ENCODE data around the gene ZNF169.
"Not testable (repeated sequence)": the region's sequence is repeated elsewhere in the genome, so short reads cannot be mapped to it uniquely, and the experiment has no call there.

The ZNF169 gene

DNA sequence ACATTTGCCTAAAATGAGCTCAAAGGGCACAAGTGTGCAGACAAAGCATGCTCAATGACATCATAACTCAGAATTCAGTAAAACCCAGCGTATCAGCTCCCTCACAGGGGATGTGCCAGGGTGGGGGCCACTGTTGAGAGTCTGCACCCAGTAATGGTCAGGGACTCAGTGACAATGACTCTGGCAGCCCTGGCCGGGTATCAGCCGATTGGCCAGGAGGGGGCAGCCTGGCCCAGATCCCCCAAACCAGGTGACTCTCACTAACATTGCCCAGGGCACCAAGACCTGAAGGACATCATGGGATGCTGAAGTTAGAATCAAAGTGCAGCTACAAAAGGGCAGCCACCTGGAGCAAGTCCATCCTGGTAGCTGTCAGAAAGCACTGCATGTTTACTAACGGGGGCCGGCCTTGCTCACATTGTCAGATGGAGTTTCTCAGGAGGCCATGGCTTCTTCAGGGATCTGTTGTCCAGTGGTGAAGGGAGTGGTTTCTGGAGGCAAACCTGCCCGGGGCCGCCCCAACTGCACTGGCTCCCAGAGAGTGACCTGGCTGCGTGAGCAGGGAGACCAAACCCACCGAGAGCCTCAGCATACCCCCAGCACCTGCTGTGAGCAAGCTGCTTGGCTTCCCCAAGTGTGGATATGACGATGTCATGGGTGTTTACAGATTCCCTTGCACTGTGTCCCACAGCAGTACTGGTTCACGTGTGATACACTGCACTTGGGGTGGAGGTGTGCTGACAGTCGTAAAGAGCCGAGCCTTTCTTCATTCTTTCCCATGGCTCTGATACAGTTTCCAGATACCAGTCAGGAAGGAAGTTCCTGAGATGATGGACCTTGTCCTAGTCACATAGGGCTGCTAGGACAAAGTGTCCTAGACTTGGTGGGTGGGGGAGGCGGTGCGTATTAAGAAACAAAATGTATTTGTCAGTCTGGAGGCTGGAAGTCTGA lies 56.2 kb downstream of the ZNF169 start:
- H3K27me3 Mint-ChIP-seq = not testable (repeated sequence)

GRCh38 chr9:94316236-94316635 lies 57.1 kb downstream of the ZNF169 start:
- H3K4me1 Mint-ChIP-seq (ENCODE audit: low read depth); H3K36me3 Mint-ChIP-seq (ENCODE audit: low read depth); H3K27me3 Mint-ChIP-seq; H3K9me3 Mint-ChIP-seq; H3K4me3 Mint-ChIP-seq; H3K27ac Mint-ChIP-seq: not testable (repeated sequence)

More for the DNA sequence above, 56.2 kb downstream of the ZNF169 start:
- H3K4me3 Mint-ChIP-seq; H3K4me1 Mint-ChIP-seq (ENCODE audit: low read depth); H3K36me3 Mint-ChIP-seq (ENCODE audit: low read depth); H3K9me3 Mint-ChIP-seq; H3K27ac Mint-ChIP-seq: not testable (repeated sequence)

- not testable (repeated sequence) for H3K4me3 Mint-ChIP-seq; H3K4me1 Mint-ChIP-seq (ENCODE audit: low read depth); H3K27me3 Mint-ChIP-seq; H3K9me3 Mint-ChIP-seq; H3K27ac Mint-ChIP-seq; H3K36me3 Mint-ChIP-seq (ENCODE audit: low read depth)
Measured at GRCh38 chr9:94317949-94318657, 59.0 kb downstream of the ZNF169 start.

GRCh38 chr9:94322342-94322940 lies 63.3 kb downstream of the ZNF169 start:
- H3K4me1 Mint-ChIP-seq (ENCODE audit: low read depth); H3K9me3 Mint-ChIP-seq; H3K27me3 Mint-ChIP-seq; H3K4me3 Mint-ChIP-seq; H3K36me3 Mint-ChIP-seq (ENCODE audit: low read depth); H3K27ac Mint-ChIP-seq: not testable (repeated sequence)

DNA sequence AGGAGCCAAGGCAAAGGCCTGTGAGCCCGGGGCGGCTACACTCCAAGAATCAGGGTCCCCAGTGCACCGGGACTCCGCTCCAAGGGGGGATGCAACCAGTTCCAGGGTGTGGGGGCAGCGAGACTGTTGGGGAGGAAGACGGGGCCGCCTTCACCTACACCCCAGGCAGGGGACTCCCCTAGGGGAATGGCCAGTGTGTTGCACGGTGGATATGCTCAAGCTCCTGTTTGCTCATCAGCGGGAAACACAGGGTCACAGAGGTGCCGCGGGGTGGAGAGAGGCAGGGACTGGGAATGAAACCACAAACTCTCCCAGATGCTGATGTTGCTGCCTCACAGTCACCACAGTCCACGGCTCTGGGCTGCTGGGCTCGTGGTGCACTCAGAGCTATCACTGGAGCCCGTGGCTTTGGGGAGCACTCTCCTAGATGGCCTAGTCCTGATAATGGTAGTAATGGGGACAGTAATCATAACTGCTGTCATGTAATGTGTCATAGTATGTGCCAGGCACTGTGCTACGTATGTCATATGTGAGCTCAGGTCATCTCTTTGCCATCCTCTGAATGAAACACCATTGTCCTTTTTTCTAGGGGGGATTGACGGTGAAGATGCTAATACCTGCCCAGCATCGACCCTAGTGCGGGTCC lies 64.2 kb downstream of the ZNF169 start:
- H3K9me3 Mint-ChIP-seq; H3K36me3 Mint-ChIP-seq (ENCODE audit: low read depth); H3K27me3 Mint-ChIP-seq; H3K4me3 Mint-ChIP-seq; H3K4me1 Mint-ChIP-seq (ENCODE audit: low read depth); H3K27ac Mint-ChIP-seq: not testable (repeated sequence)

DNA sequence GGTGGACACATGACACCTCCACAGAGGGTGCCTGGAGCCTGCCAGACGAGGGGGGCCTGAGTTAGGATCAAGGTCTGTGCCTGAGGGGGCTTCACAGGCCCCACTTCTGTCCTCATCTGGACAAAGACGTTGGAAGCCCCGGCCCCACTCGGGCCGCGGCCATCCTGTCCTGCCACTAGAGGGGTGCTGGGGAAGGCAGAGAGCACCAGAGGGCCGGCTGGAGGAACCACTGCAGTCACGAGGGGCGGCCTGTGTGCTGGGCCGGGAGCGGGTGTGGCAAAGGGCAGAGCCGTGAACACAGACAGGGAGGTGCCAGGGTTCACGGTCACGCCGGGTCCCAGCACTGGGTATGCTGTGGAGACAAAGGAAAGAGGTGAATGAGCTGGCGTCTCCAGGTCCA lies 66.5 kb downstream of the ZNF169 start:
- not testable (repeated sequence) for H3K9me3 Mint-ChIP-seq; H3K27ac Mint-ChIP-seq; H3K27me3 Mint-ChIP-seq; H3K36me3 Mint-ChIP-seq (ENCODE audit: low read depth); H3K4me3 Mint-ChIP-seq; H3K4me1 Mint-ChIP-seq (ENCODE audit: low read depth)

DNA sequence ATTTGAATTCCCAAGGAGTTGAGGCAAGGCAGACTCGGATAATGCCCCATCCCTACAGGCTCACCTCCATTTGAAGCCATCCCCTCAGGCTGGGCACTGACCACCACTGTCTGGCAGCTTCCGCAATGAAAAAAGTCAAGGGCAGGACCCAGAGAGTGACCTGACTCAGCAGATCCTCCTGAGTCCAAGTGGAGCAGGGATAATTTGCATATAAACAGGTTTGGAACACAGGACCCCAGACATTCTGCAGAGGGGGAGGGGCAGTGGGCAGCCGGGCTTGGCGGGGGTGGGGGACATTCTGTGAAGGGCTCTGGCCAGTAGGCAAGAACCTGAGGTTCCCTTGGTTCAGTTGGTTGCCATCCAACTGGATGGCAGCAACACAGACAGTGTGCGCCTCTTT lies 69.4 kb downstream of the ZNF169 start, which contains the start of gene NUTM2F:
Gene NUTM2F (minus strand): TSS at position 101 of the 400 bp plus-strand sequence. CDS start 21 bp downstream, at position 80.
- H3K36me3 Mint-ChIP-seq (ENCODE audit: low read depth); H3K4me3 Mint-ChIP-seq; H3K27me3 Mint-ChIP-seq; H3K4me1 Mint-ChIP-seq (ENCODE audit: low read depth); H3K9me3 Mint-ChIP-seq; H3K27ac Mint-ChIP-seq: not testable (repeated sequence)

GRCh38 chr9:94336445-94336844 lies 77.3 kb downstream of the ZNF169 start:
- not testable (repeated sequence) for H3K36me3 Mint-ChIP-seq (ENCODE audit: low read depth); H3K4me1 Mint-ChIP-seq (ENCODE audit: low read depth); H3K9me3 Mint-ChIP-seq; H3K27ac Mint-ChIP-seq; H3K4me3 Mint-ChIP-seq
- H3K27me3 Mint-ChIP-seq = peaks cover 10% of the 10 kb centered on the region

GRCh38 chr9:94338723-94339122 lies 79.6 kb downstream of the ZNF169 start:
- not testable (repeated sequence) for H3K27ac Mint-ChIP-seq, H3K9me3 Mint-ChIP-seq

DNA sequence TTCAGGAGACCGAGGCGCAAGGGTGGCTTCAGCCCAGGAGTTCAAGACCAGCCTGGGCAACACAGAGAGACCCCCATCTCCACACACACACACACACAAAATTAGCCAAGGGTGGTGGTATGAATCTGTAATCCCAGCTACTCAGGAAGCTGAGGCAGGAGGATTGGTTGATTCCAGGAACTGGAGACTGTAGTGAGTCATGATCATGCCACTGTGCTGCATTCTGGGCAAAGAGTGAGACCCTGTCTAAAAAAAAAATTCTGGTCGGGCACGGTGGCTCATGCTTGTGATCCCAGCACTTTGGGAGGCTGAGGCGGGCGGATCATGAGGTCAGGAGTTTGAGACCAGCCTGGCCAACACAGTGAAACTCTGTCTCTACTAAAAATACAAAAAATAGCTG lies 80.6 kb downstream of the ZNF169 start:
- H3K36me3 Mint-ChIP-seq (ENCODE audit: low read depth); H3K27me3 Mint-ChIP-seq; H3K4me3 Mint-ChIP-seq; H3K9me3 Mint-ChIP-seq; H3K27ac Mint-ChIP-seq; H3K4me1 Mint-ChIP-seq (ENCODE audit: low read depth): not testable (repeated sequence)

More at GRCh38 chr9:94338723-94339122, 79.6 kb downstream of the ZNF169 start:
- not testable (repeated sequence) for H3K4me1 Mint-ChIP-seq (ENCODE audit: low read depth); H3K4me3 Mint-ChIP-seq; H3K36me3 Mint-ChIP-seq (ENCODE audit: low read depth); H3K27me3 Mint-ChIP-seq

DNA sequence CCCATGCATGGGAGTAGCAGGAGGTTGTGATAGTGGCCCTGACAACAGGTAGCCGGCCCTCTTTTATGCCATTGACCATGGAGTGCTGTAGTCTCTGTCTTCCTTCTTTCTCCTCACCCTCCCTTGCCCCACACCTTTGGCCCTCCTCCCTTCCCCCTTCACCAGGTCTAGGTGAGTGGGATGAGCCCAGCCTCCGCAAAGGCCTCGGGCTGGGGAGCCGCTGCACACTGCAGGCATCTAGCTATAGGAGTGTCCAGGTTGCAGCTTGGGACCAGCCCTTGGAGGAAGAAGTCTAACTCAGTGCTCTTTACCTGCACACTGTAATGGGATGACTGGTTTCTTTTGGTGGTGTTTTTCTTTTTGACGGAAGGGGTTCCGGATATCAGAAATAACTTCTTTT lies 81.7 kb downstream of the ZNF169 start:
- H3K4me1 Mint-ChIP-seq (ENCODE audit: low read depth); H3K27ac Mint-ChIP-seq; H3K4me3 Mint-ChIP-seq; H3K9me3 Mint-ChIP-seq; H3K27me3 Mint-ChIP-seq; H3K36me3 Mint-ChIP-seq (ENCODE audit: low read depth): not testable (repeated sequence)

DNA sequence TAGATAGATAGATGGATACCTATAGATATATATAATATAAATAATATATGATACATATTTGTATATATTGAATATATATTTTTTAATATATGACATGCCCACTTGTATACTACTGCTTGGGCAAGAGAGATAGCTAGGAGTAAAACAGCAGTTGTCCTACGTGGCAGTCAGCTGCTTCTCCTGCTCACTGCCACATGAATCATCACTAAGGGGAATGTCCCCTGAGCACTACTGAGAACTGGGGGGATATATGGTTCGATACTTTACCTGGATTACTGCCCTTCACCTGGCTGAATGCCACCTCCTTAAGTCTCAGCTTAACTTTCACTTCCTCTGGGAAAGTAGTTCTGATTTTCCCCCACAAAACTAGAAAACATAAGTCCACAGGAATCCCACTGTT lies 82.6 kb downstream of the ZNF169 start:
- not testable (repeated sequence) for H3K4me1 Mint-ChIP-seq (ENCODE audit: low read depth); H3K9me3 Mint-ChIP-seq; H3K4me3 Mint-ChIP-seq; H3K27ac Mint-ChIP-seq; H3K27me3 Mint-ChIP-seq; H3K36me3 Mint-ChIP-seq (ENCODE audit: low read depth)

DNA sequence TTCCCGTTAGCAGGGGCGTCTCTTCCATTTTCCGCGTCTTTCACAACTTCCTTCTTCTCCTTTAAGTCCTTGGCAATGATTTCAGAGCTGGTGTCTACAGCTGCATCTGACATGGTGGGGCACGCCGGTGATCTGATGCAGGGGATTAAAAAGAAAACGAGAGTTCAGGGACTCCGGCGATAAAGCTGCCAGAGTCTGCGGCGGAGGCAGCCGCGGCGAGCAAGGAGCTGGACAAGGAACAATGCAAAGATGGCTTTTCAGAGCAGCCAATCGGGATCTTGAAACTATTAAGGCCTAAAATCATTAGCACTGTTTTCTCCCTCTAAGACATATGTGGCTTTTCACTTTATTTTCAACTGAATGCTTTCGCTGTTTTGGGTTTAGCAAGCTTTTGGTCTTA lies 88.4 kb downstream of the ZNF169 start:
- H3K27me3 Mint-ChIP-seq; H3K4me3 Mint-ChIP-seq; H3K4me1 Mint-ChIP-seq (ENCODE audit: low read depth); H3K36me3 Mint-ChIP-seq (ENCODE audit: low read depth); H3K9me3 Mint-ChIP-seq: not testable (repeated sequence)
- peak overlapping the region; percentile 50 for H3K27ac Mint-ChIP-seq

GRCh38 chr9:94348754-94349153 lies 89.7 kb downstream of the ZNF169 start:
- H3K27me3 Mint-ChIP-seq; H3K4me1 Mint-ChIP-seq (ENCODE audit: low read depth); H3K27ac Mint-ChIP-seq; H3K36me3 Mint-ChIP-seq (ENCODE audit: low read depth); H3K4me3 Mint-ChIP-seq; H3K9me3 Mint-ChIP-seq: not testable (repeated sequence)

Data from stimulated activated naive CD8-positive, alpha-beta T cell treated with anti-CD3 and anti-CD28 coated beads, Interleukin-15, Interleukin-2, amounts not matched to agents 100 ng/mL and 50 ng/mL, for 24 hours (primary cell).